Lung (tissue), 12 donors: Measurements from ENCODE around the gene PDIA4. TPM values are rescaled to one million over a fixed set of nuclear protein-coding genes. Genes with fewer than 3 reads are reported as not detected.

Experiments
- ATAC-seq: fragments of 200-7000 bp; cut with Tn5 transposase; one replicate; pipeline ENCODE4 v1.9.1; 2020; ENCODE audit warnings: moderate number of reproducible peaks; ENCODE audit not compliant: insufficient read depth, low FRiP score
- DNase-seq, 3 donors: peaks; one replicate each; pipeline ENCODE4 v3.0.0-alpha.2; 2013 to 2017
- H3K27ac ChIP-seq, 2 donors: one replicate each; pipeline ENCODE4 v1.5.1; 2013; ENCODE audit warnings: mild to moderate bottlenecking in 2 of 2, moderate library complexity in 2 of 2, control low read depth in 1 of 2, inconsistent platforms in 1 of 2, low read depth in 1 of 2, low read length in 1 of 2
- H3K27me3 ChIP-seq, 3 donors: one replicate each; pipeline ENCODE4 v1.5.1; 2013; ENCODE audit warnings: low read length in 2 of 3; ENCODE audit not compliant: control insufficient read depth in 3 of 3, insufficient read depth in 3 of 3
- H3K36me3 ChIP-seq, 4 donors: one replicate each; pipeline ENCODE4 v1.5.1; 2013; ENCODE audit warnings: low read length in 4 of 4, mild to moderate bottlenecking in 1 of 4, moderate library complexity in 1 of 4; ENCODE audit not compliant: control insufficient read depth in 4 of 4, insufficient read depth in 4 of 4
- H3K4me1 ChIP-seq, 5 donors: one replicate each; pipeline ENCODE4 v1.5.1; 2013; ENCODE audit warnings: low read length in 5 of 5, mild to moderate bottlenecking in 2 of 5, moderate library complexity in 1 of 5; ENCODE audit not compliant: control insufficient read depth in 5 of 5, insufficient read depth in 5 of 5
- H3K4me3 ChIP-seq: one replicate; pipeline ENCODE4 v1.5.1; 2013; ENCODE audit warnings: mild to moderate bottlenecking, control low read depth, moderate library complexity
- H3K9ac ChIP-seq, 2 donors: one replicate each; pipeline ENCODE4 v1.5.1; 2013; ENCODE audit warnings: low read length in 2 of 2, control low read depth in 1 of 2; ENCODE audit not compliant: insufficient read depth in 1 of 2
- H3K9me3 ChIP-seq, 4 donors: one replicate each; pipeline ENCODE4 v1.5.1; 2013; ENCODE audit warnings: low read length in 3 of 4, mild to moderate bottlenecking in 1 of 4, moderate library complexity in 1 of 4; ENCODE audit not compliant: control insufficient read depth in 4 of 4, insufficient read depth in 3 of 4
- CTCF ChIP-seq: IDR thresholded peaks from 2 replicates; pipeline ENCODE4 v1.5.1; 2012; ENCODE audit warnings: mild to moderate bottlenecking; ENCODE audit errors: control extremely low read depth, extremely low read depth
- WGBS, 2 donors: extraction: QIAGEN DNeasy Blood & Tissue Kit; methylation state at CpG; one replicate each; pipeline ENCODE4 v1.1.7; 2013; 5-methylcytosine and 5-hydroxymethylcytosine counted together
- polyA plus RNA-seq, 2 donors: library from polyadenylated mRNA; stranded (reverse); fragments of 200-250 nt; gene quantifications; one replicate each; pipeline ENCODE4 v1.2.1, GENCODE V29; 2013
- total RNA-seq, 2 donors: library from RNA; depleted of rRNA in 1 of 2; stranded (reverse); fragments of >200 nt in 1 of 2; gene quantifications; one replicate each; pipeline ENCODE4 v1.2.1, GENCODE V29; 2014 to 2021
- donor health status: control.
- donor health status: control.
- donor health status: Bipolar disorder and iron deficiency.
- donor health status: healthy.
- donor health status: DM: yes; HTN: yes; CAD: no.

PDIA4 gene
- total and polyA plus RNA-seq, 4 donors = 48.6 to 213 (median 147) TPM

GRCh38 chr7:149002604-149003003, 25.7 kb downstream of the PDIA4 start:
- Histone ChIP-seq H3K9me3 (no peaks in the 10 kb centered on the region), H3K4me1 (no peaks in the 10 kb centered on the region), H3K36me3 (peaks cover 12 to 44% (median 22%) of the 10 kb centered on the region in 4 donors), H3K27ac (no peak overlapping the region), H3K27me3 (no peaks in the 10 kb centered on the region), H3K4me3 (no peak overlapping the region), H3K9ac (no peak overlapping the region)
- DNase-seq (no peak), ATAC-seq (no peak)
- 94 to 95% methylated on average over 13 of the region's 13 CpGs for WGBS, 2 donors
- no peak for TF ChIP-seq CTCF

GRCh38 chr7:149001427-149002068, 26.8 kb downstream of the PDIA4 start:
- TF ChIP-seq CTCF = no peak
- peaks cover 11 to 33% (median 17%) of the 10 kb centered on the region in 4 donors for H3K36me3 ChIP-seq
- no peak overlapping the region for H3K9ac ChIP-seq
- DNase-seq = no peak
- 81 to 85% methylated on average over 10 to 11 of the region's 11 CpGs for WGBS, 2 donors
- no peak overlapping the region for H3K27ac ChIP-seq
- ATAC-seq = no peak
- H3K27me3 ChIP-seq = no peaks in the 10 kb centered on the region
- H3K4me3 ChIP-seq = no peak overlapping the region
- no peaks in the 10 kb centered on the region for H3K4me1 ChIP-seq
- no peaks in the 10 kb centered on the region for H3K9me3 ChIP-seq

- WGBS, 2 donors = 89 to 91% methylated on average over 5 of the region's 5 CpGs
- Histone ChIP-seq H3K9me3 (no peaks in the 10 kb centered on the region), H3K36me3 (peaks cover 10 to 28% (median 15%) of the 10 kb centered on the region in 4 donors), H3K4me1 (no peaks in the 10 kb centered on the region), H3K27me3 (no peaks in the 10 kb centered on the region), H3K9ac (no peak overlapping the region), H3K27ac (no peak overlapping the region), H3K4me3 (no peak overlapping the region)
- no peak for TF ChIP-seq CTCF
- DNase-seq (no peak), ATAC-seq (no peak)
Observed at GRCh38 chr7:149000961-149001360, 27.3 kb downstream of the PDIA4 start.

GRCh38 chr7:148999192-148999591, 29.1 kb downstream of the PDIA4 start:
- H3K9ac ChIP-seq = no peak overlapping the region
- WGBS, 2 donors = 84 to 96% methylated on average over 6 of the region's 6 CpGs
- ATAC-seq = no peak
- H3K4me3 ChIP-seq = no peak overlapping the region
- H3K36me3 ChIP-seq = peaks cover 4 to 18% (median 12%) of the 10 kb centered on the region in 4 donors
- no peaks in the 10 kb centered on the region for H3K9me3 ChIP-seq
- no peak overlapping the region for H3K27ac ChIP-seq
- H3K27me3 ChIP-seq = no peaks in the 10 kb centered on the region
- TF ChIP-seq CTCF = no peak
- no peaks in the 10 kb centered on the region for H3K4me1 ChIP-seq
- DNase-seq = no peak
